Tibial nerve (tissue), 4 donors: ENCODE measurements around the gene SMYD3. TPM values are rescaled to one million over a fixed set of nuclear protein-coding genes. Genes with fewer than 3 reads are reported as not detected.

Experiments
- DNase-seq, 2 donors: peaks; one replicate each; pipeline ENCODE4 v3.0.0-alpha.2; 2019; ENCODE audit warnings: low spot score in 2 of 2
- H3K27ac ChIP-seq, 4 donors: fragments of 200-600 bp; sonication (generic) in 3 of 4; one replicate each; pipeline ENCODE4 v1.5.1; 2017 to 2019; ENCODE audit warnings: mild to moderate bottlenecking in 1 of 4
- H3K27me3 ChIP-seq, 2 donors: fragments of 200-600 bp; sonication (generic) in 1 of 2; one replicate each; pipeline versions ENCODE4 v1.5.1 to v1.6.0; 2017 to 2019
- H3K36me3 ChIP-seq, 3 donors: fragments of 200-600 bp; sonication (generic); one replicate each; pipeline ENCODE4 v1.5.1; 2018 to 2019
- H3K4me1 ChIP-seq, 4 donors: fragments of 200-600 bp; sonication (generic) in 3 of 4; one replicate each; pipeline ENCODE4 v1.5.1; 2017 to 2019
- H3K4me3 ChIP-seq, 4 donors: fragments of 200-600 bp; sonication (generic) in 3 of 4; one replicate each; pipeline ENCODE4 v1.5.1; 2017 to 2019; ENCODE audit warnings: mild to moderate bottlenecking in 1 of 4, moderate library complexity in 1 of 4
- H3K9me3 ChIP-seq, 4 donors: fragments of 200-600 bp; sonication (generic) in 3 of 4; one replicate each; pipeline ENCODE4 v1.5.1; 2017 to 2019
- EP300 ChIP-seq, 2 donors: sonication (generic); formaldehyde crosslinking; IDR thresholded peaks; one replicate each; pipeline ENCODE4 v1.6.1; 2017; ENCODE audit warnings: antibody characterized with exemption in 2 of 2, mild to moderate bottlenecking in 1 of 2
- POLR2A ChIP-seq, 2 donors: fragments of 450-650 bp; IDR thresholded peaks; one replicate each; pipeline ENCODE4 v1.6.1; 2017; ENCODE audit warnings: antibody characterized with exemption in 2 of 2, mild to moderate bottlenecking in 2 of 2, moderate library complexity in 2 of 2
- WGBS, 2 donors: methylation state at CpG; one replicate each; pipeline ENCODE4 v1.1.5; 2018; 5-methylcytosine and 5-hydroxymethylcytosine counted together
- total RNA-seq, 4 donors: library from RNA; depleted of rRNA; stranded (reverse); fragments of >200 nt; gene quantifications; one replicate each; pipeline ENCODE4 v1.1.0, GENCODE V29; 2016
- TF ChIP-seq, protein P1 (sequence below), 5 experiments: fragments of 200-600 bp in 3 of 5; fragments of 450-650 bp in 2 of 5; sonication (generic) in 3 of 5; IDR thresholded peaks; one replicate each; pipeline ENCODE4 v1.5.1; 2016 to 2019; ENCODE audit warnings: antibody characterized with exemption in 5 of 5, mild to moderate bottlenecking in 3 of 5, moderate library complexity in 2 of 5

The SMYD3 gene
- total RNA-seq, 4 donors from 2014 or later, result 22.2 to 30.3 (median 27.0) TPM

DNA sequence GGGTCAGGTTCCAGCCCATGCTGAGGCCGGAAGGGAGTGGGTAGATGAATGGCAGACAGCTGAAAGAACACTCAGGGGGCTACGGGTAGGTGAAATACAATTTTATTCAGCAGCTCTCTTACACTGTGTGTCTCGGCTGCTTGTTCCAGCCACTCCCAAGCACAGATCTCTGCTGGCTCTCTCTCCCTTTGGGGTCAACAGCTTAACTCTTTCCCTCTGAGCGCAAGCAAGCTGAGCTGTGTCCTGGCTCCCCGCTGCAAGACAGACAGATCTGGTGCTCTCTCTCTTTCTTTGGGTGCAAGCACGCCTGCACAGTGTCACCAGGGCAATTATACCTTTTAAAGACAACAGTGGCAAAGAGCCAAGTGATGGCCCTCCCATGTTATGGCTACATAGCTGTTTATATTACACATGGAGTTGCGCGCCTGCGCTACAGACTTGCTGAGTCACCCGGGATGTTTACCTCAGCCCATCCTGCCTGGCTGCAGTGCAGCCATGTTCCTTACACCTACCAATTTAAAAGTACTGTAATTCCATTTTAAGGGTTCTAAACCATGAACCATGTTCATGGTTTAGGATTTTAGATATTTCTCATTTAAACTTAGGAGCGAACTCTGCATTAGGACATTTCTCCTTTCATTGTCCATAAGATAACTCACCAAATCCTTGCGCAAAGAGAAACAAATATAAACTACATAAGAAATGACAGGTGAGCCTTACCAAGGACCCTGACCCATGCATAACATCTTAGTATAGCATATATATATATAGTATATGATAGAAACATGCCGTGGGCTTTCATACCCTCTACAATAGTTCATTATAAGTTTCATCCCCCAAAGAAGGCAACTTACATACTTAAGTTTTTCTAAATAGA is 396.5 kb downstream of the SMYD3 start:
- Histone ChIP-seq H3K36me3 (no peaks in the 10 kb centered on the region), H3K27ac (no peak overlapping the region), H3K27me3 (no peaks in the 10 kb centered on the region), H3K4me3 (no peak overlapping the region), H3K9me3 (no peaks in the 10 kb centered on the region), H3K4me1 (no peaks in the 10 kb centered on the region)
- 81 to 86% methylated on average over 13 of the region's 13 CpGs for WGBS, 2 donors
- TF ChIP-seq EP300 (IDR thresholded peaks at IDR 0.05) (no peak), POLR2A (IDR thresholded peaks at IDR 0.05) (no peak)
- TF ChIP-seq, protein P1, sequence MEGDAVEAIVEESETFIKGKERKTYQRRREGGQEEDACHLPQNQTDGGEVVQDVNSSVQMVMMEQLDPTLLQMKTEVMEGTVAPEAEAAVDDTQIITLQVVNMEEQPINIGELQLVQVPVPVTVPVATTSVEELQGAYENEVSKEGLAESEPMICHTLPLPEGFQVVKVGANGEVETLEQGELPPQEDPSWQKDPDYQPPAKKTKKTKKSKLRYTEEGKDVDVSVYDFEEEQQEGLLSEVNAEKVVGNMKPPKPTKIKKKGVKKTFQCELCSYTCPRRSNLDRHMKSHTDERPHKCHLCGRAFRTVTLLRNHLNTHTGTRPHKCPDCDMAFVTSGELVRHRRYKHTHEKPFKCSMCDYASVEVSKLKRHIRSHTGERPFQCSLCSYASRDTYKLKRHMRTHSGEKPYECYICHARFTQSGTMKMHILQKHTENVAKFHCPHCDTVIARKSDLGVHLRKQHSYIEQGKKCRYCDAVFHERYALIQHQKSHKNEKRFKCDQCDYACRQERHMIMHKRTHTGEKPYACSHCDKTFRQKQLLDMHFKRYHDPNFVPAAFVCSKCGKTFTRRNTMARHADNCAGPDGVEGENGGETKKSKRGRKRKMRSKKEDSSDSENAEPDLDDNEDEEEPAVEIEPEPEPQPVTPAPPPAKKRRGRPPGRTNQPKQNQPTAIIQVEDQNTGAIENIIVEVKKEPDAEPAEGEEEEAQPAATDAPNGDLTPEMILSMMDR (IDR thresholded peaks at IDR 0.05), result no peak
- DNase-seq, result no peak

- TF ChIP-seq, protein P1 (IDR thresholded peaks at IDR 0.05), result no peak
- TF ChIP-seq POLR2A (IDR thresholded peaks at IDR 0.05) (no peak), EP300 (IDR thresholded peaks at IDR 0.05) (no peak)
- H3K27me3 ChIP-seq, result no peaks in the 10 kb centered on the region
- H3K4me3 ChIP-seq, result no peak overlapping the region
- no peaks in the 10 kb centered on the region for H3K4me1 ChIP-seq
- WGBS, 2 donors, result 65 to 70% methylated on average over 6 of the region's 6 CpGs
- no peak overlapping the region for H3K27ac ChIP-seq
- no peaks in the 10 kb centered on the region for H3K9me3 ChIP-seq
- DNase-seq, result no peak
- no peaks in the 10 kb centered on the region for H3K36me3 ChIP-seq
Measured at GRCh38 chr1:246108278-246108925, 398.7 kb downstream of the SMYD3 start.

GRCh38 chr1:246107516-246108277 is 399.4 kb downstream of the SMYD3 start:
- no peaks in the 10 kb centered on the region for H3K4me1 ChIP-seq
- no peak overlapping the region for H3K27ac ChIP-seq
- no peaks in the 10 kb centered on the region for H3K27me3 ChIP-seq
- no peak overlapping the region for H3K4me3 ChIP-seq
- H3K9me3 ChIP-seq, result no peaks in the 10 kb centered on the region
- WGBS, 2 donors, result 24 to 26% methylated on average over 4 of the region's 4 CpGs
- TF ChIP-seq EP300 (IDR thresholded peaks at IDR 0.05) (no peak), POLR2A (IDR thresholded peaks at IDR 0.05) (no peak)
- TF ChIP-seq, protein P1 (IDR thresholded peaks at IDR 0.05), result no peak
- no peaks in the 10 kb centered on the region for H3K36me3 ChIP-seq
- no peak for DNase-seq

- H3K4me3 ChIP-seq, result no peak overlapping the region
- no peak for DNase-seq
- no peak overlapping the region for H3K27ac ChIP-seq
- no peak for TF ChIP-seq EP300 (IDR thresholded peaks at IDR 0.05)
- TF ChIP-seq POLR2A (IDR thresholded peaks at IDR 0.05), result no peak
- TF ChIP-seq, protein P1 (IDR thresholded peaks at IDR 0.05), result no peak
- no peaks in the 10 kb centered on the region for H3K4me1 ChIP-seq
- H3K27me3 ChIP-seq, result no peaks in the 10 kb centered on the region
- 78 to 81% methylated on average over 5 of the region's 5 CpGs for WGBS, 2 donors
- H3K36me3 ChIP-seq, result no peaks in the 10 kb centered on the region
- no peaks in the 10 kb centered on the region for H3K9me3 ChIP-seq
Measured at GRCh38 chr1:246106342-246106763, 400.7 kb downstream of the SMYD3 start.
